PC-9 (cell line): ENCODE results near the gene HTR7. TPM values are rescaled to one million over a fixed set of nuclear protein-coding genes. Genes with fewer than 3 reads are reported as not detected.
"Not testable (repeated sequence)": the region's sequence is repeated elsewhere in the genome, so short reads cannot be mapped to it uniquely, and the experiment has no call there.

Experiments used
- Bru-seq: library from RNA; stranded (reverse); fragments of 400-500 nt; gene quantifications from one replicate; lab custom pipeline; 2021; lab: Mats Ljungman, UMichigan
- BruChase-seq, 2 experiments: library from RNA; stranded (reverse); fragments of 400-500 nt; gene quantifications; one replicate each; lab custom pipeline; 2021; lab: Mats Ljungman, UMichigan
- BruUV-seq: library from RNA; stranded (reverse); fragments of 400-500 nt; replicated peaks from 2 replicates; lab custom pipeline; 2021; lab: Mats Ljungman, UMichigan
- CTCF ChIA-PET: fragments of 300-600 bp; sonication (Branson Sonifier 250); formaldehyde crosslinking; loops from one replicate; lab custom pipeline; 2022; ENCODE audit warnings: antibody characterized with exemption; lab: Charles Lee
- POLR2A ChIA-PET: fragments of 300-600 bp; sonication (Branson Sonifier 250); formaldehyde crosslinking; loops from one replicate; lab custom pipeline; 2022; ENCODE audit warnings: antibody characterized with exemption; ENCODE audit not compliant: unreplicated experiment; lab: Charles Lee
- DNase-seq, 2 experiments: peaks; one replicate each; pipeline versions ENCODE4 v3.0.0 to v3.0.0-alpha.2; 2015 to 2022; ENCODE audit warnings: mixed read lengths in 1 of 2
- H2AFZ ChIP-seq: fragments of 200-600 bp; sonication (generic); 2 replicates; pipeline ENCODE4 v1.8.1; 2017; ENCODE audit warnings: antibody characterized with exemption
- H3F3A ChIP-seq: fragments of 200-600 bp; sonication (generic); 2 replicates; pipeline ENCODE4 v1.8.1; 2017; ENCODE audit warnings: antibody characterized with exemption, mild to moderate bottlenecking, low read depth; ENCODE audit not compliant: insufficient read depth
- H3K27ac ChIP-seq: fragments of 200-600 bp; sonication (generic); 2 replicates; pipeline ENCODE4 v1.6.1; 2016; ENCODE audit warnings: mixed run types
- H3K27me3 ChIP-seq: fragments of 200-600 bp; sonication (generic); 2 replicates; pipeline ENCODE4 v1.6.1; 2016; ENCODE audit warnings: low read depth, mixed run types; ENCODE audit not compliant: insufficient read depth
- H3K36me3 ChIP-seq: fragments of 200-600 bp; sonication (generic); 2 replicates; pipeline ENCODE4 v1.6.1; 2016; ENCODE audit warnings: low read depth, mixed run types
- H3K4me1 ChIP-seq: fragments of 200-600 bp; sonication (generic); replicated peaks from 2 replicates; pipeline ENCODE4 v1.6.1; 2016; ENCODE audit warnings: mixed run types; ENCODE audit not compliant: insufficient read depth
- H3K4me2 ChIP-seq: fragments of 200-600 bp; sonication (generic); 2 replicates; pipeline ENCODE4 v1.6.1; 2017; ENCODE audit warnings: mixed run types
- H3K4me3 ChIP-seq: fragments of 200-600 bp; sonication (generic); 2 replicates; pipeline ENCODE4 v1.6.1; 2016; ENCODE audit warnings: mixed run types
- H3K79me2 ChIP-seq: fragments of 200-600 bp; sonication (generic); 2 replicates; pipeline ENCODE4 v1.6.1; 2017; ENCODE audit warnings: low read depth, mixed run types
- H3K9me2 ChIP-seq: fragments of 200-600 bp; sonication (generic); 2 replicates; pipeline ENCODE4 v1.8.1; 2017; ENCODE audit warnings: mild to moderate bottlenecking; ENCODE audit not compliant: insufficient read depth
- H3K9me3 ChIP-seq: fragments of 200-600 bp; sonication (generic); 2 replicates; pipeline ENCODE4 v1.8.1; 2016; ENCODE audit warnings: low read depth; ENCODE audit not compliant: insufficient read depth
- H4K20me1 ChIP-seq: fragments of 200-600 bp; sonication (generic); 2 replicates; pipeline ENCODE4 v1.8.1; 2017; ENCODE audit not compliant: insufficient read depth
- CTCF ChIP-seq: fragments of 200-600 bp; sonication (generic); conservative IDR thresholded peaks from 2 replicates; pipeline ENCODE4 v1.6.1; 2017; ENCODE audit warnings: mixed run types, antibody characterized with exemption, mild to moderate bottlenecking, moderate library complexity
- EZH2 ChIP-seq: fragments of 200-600 bp; sonication (generic); IDR thresholded peaks from 2 replicates; pipeline ENCODE4 v1.8.0; 2017; ENCODE audit warnings: antibody characterized with exemption, low read depth
- intact Hi-C: fragments of 100-400 bp; cut with micrococcal nuclease; formaldehyde crosslinking; loops from one replicate; pipeline ENCODE4 v1.10.0; 2022; ENCODE audit not compliant: unreplicated experiment
- long read RNA-seq: library from polyadenylated mRNA; stranded (forward); transcript quantifications from one replicate; pipeline ENCODE4 v2.0.0, GENCODE V29; 2022
- total RNA-seq: library from RNA; stranded (reverse); gene quantifications from 2 replicates; pipeline ENCODE4 v1.2.3, GENCODE V29; 2021

Gene HTR7
- total RNA-seq (0.52 and 0.55 TPM in 2 replicates), Bru-seq, nascent RNA (percentile 33 among the genes with signal in this experiment), BruChase-seq, experiment 1, labeled RNA remaining after a 2-hour chase (percentile 21 among the genes with signal in this experiment), BruChase-seq, experiment 2, labeled RNA remaining after a 6-hour chase (percentile 21 among the genes with signal in this experiment)
- long read RNA-seq, result 0 reads

- intact Hi-C loops, result no loop called here
- no TSS peak for BruUV-seq
- Histone ChIP-seq H3K9me2 (no peaks in the 10 kb centered on the region), H3K4me2 (peak within 1 kb of the TSS; percentile 76), H3K27me3 (no peaks in the 10 kb centered on the region), H3K36me3 (no peaks in the 10 kb centered on the region), H2AFZ (peak within 1 kb of the TSS; percentile 83), H3K4me1 (peaks cover 16% of the 10 kb centered on the region), H3K4me3 (peak within 1 kb of the TSS; percentile 58), H3F3A (peaks cover 14% of the 10 kb centered on the region; the same call in 1 of the 2 replicates), H3K9me3 (no peaks in the 10 kb centered on the region), H4K20me1 (no peaks in the 10 kb centered on the region), H3K79me2 (no peaks in the 10 kb centered on the region), H3K27ac (peak within 1 kb of the TSS; percentile 76)
- TF ChIP-seq EZH2 (no peak), CTCF (no peak; the same call in 1 of the 2 replicates)
- peak in 1 of 2 experiments; percentile 56 for DNase-seq
- POLR2A ChIA-PET, result interaction anchor here (0.6 kb wide), 1 partner anchor 103 kb away, joined by 3 read pairs; no protein-coding TSS in a partner anchor
- CTCF ChIA-PET, result interaction anchor here (0.5 to 0.6 kb wide), 3 partner anchors 107 to 1064 kb away, joined by 3 to 17 read pairs (median 4); no protein-coding TSS in a partner anchor
Measured at GRCh38 chr10:90857635-90858460, at the start of gene HTR7. TSS of gene HTR7 (minus strand) at chr10:90858039. CDS start at chr10:90857671, 368 bp downstream.

GRCh38 chr10:90906596-90906995 lies 48.8 kb upstream of the HTR7 start:
- no peaks in the 10 kb centered on the region for H4K20me1 ChIP-seq
- CTCF ChIA-PET, result interaction anchor here (0.7 kb wide), 1 partner anchor 36 kb away, joined by 3 read pairs; no protein-coding TSS in a partner anchor
- DNase-seq, result no peak
- no peaks in the 10 kb centered on the region for H3K27me3 ChIP-seq
- no peak overlapping the region for H3K27ac ChIP-seq
- no peaks in the 10 kb centered on the region for H3K4me1 ChIP-seq
- no peaks in the 10 kb centered on the region for H3K79me2 ChIP-seq
- H3K4me3 ChIP-seq, result no peak overlapping the region
- no peaks in the 10 kb centered on the region for H3F3A ChIP-seq
- intact Hi-C loops, result no loop called here
- POLR2A ChIA-PET, result no interaction called here
- no TSS peak for BruUV-seq
- H3K9me3 ChIP-seq, result no peaks in the 10 kb centered on the region; the same call in 1 of the 2 replicates
- no peaks in the 10 kb centered on the region for H3K36me3 ChIP-seq
- TF ChIP-seq EZH2, result no peak
- TF ChIP-seq CTCF, result no peak
- H2AFZ ChIP-seq, result no peak overlapping the region
- no peak overlapping the region for H3K4me2 ChIP-seq
- no peaks in the 10 kb centered on the region for H3K9me2 ChIP-seq

- POLR2A ChIA-PET, result no interaction called here
- DNase-seq, result no peak
- no peaks in the 10 kb centered on the region for H4K20me1 ChIP-seq
- no peaks in the 10 kb centered on the region; the same call in 1 of the 2 replicates for H3K9me3 ChIP-seq
- no peak for TF ChIP-seq EZH2
- TF ChIP-seq CTCF, result no peak
- no peak overlapping the region for H3K4me3 ChIP-seq
- BruUV-seq, result no TSS peak
- H3K4me1 ChIP-seq, result no peaks in the 10 kb centered on the region
- no peaks in the 10 kb centered on the region for H3F3A ChIP-seq
- H3K27me3 ChIP-seq, result no peaks in the 10 kb centered on the region
- CTCF ChIA-PET, result no interaction called here
- no peaks in the 10 kb centered on the region for H3K36me3 ChIP-seq
- intact Hi-C loops, result no loop called here
- H2AFZ ChIP-seq, result no peak overlapping the region
- no peaks in the 10 kb centered on the region for H3K79me2 ChIP-seq
- H3K27ac ChIP-seq, result no peak overlapping the region
- no peaks in the 10 kb centered on the region for H3K9me2 ChIP-seq
- no peak overlapping the region for H3K4me2 ChIP-seq
Measured at GRCh38 chr10:90905925-90906324, 48.1 kb upstream of the HTR7 start.

GRCh38 chr10:90896916-90897315 lies 39.1 kb upstream of the HTR7 start:
- H3K27me3 ChIP-seq, H3K4me1 ChIP-seq, H3K4me3 ChIP-seq, H3F3A ChIP-seq, H3K27ac ChIP-seq, H3K9me3 ChIP-seq, H3K4me2 ChIP-seq, DNase-seq, H2AFZ ChIP-seq, BruUV-seq, CTCF ChIA-PET, H3K9me2 ChIP-seq, intact Hi-C loops, H3K36me3 ChIP-seq, H4K20me1 ChIP-seq, H3K79me2 ChIP-seq: not testable (repeated sequence)
- POLR2A ChIA-PET, result interaction anchor here (0.6 kb wide), 1 partner anchor 345 kb away, joined by 4 read pairs; no protein-coding TSS in a partner anchor
